Measurements from ENCODE around the gene HMGCLL1.

DNA sequence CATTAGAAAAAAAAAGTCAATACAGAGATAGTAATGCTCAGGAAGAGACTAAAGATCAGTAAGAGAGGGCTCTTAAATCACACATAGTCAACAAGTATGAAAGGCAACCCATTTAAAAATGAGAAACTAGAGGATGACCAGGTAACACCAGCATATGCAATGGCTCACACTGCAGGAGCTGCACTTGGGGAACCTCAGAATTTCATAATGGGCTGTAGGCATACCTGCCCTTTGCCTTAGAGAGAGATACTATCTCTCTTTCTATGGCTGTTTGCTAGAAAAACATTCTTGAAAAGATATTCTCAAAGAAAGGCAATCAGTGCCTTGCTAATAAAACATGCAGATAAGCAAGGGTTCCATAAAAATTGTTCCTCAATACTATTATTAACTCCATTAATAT is 33.2 kb downstream of the HMGCLL1 start:
- TF ChIP-seq, protein P1, sequence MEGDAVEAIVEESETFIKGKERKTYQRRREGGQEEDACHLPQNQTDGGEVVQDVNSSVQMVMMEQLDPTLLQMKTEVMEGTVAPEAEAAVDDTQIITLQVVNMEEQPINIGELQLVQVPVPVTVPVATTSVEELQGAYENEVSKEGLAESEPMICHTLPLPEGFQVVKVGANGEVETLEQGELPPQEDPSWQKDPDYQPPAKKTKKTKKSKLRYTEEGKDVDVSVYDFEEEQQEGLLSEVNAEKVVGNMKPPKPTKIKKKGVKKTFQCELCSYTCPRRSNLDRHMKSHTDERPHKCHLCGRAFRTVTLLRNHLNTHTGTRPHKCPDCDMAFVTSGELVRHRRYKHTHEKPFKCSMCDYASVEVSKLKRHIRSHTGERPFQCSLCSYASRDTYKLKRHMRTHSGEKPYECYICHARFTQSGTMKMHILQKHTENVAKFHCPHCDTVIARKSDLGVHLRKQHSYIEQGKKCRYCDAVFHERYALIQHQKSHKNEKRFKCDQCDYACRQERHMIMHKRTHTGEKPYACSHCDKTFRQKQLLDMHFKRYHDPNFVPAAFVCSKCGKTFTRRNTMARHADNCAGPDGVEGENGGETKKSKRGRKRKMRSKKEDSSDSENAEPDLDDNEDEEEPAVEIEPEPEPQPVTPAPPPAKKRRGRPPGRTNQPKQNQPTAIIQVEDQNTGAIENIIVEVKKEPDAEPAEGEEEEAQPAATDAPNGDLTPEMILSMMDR (IDR thresholded peaks at IDR 0.05): no peak
- no peak for TF ChIP-seq POLR2A (IDR thresholded peaks at IDR 0.05)

Data from lower leg skin (tissue), 3 donors.